ENCODE data around the gene ALS2CL. TPM values are rescaled to one million over a fixed set of nuclear protein-coding genes. Genes with fewer than 3 reads are reported as not detected.

The ALS2CL gene
- total RNA-seq, 1 experiment from 2014 or later: 16.4 TPM

DNA sequence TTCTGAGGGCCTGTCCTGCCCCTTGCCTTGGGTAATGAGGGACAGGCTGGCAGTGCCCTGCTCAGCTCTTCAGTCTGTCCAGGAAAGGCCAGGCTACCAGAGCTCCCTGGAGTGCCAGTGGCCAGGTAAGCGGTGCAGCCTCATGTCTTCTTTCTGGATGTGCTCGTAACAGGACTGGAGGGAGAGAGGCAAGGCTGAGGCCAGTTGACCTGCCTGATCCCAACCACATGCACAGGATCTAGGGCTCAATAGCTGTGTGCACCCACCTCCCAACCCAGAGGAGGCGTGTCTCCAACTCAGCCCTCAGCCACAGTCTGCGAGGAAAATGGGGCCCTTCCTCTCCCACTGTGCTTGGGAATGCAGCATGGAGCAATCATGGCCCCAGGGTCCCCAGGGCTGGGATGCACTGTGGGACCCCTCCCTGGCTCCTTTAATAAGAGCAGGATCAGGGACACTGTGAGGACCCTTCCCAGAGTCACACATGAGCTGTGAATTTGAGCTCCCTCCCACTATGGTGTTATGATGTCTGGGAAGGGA lies 22.5 kb downstream of the ALS2CL start (continued):
- TF ChIP-seq, protein P1, sequence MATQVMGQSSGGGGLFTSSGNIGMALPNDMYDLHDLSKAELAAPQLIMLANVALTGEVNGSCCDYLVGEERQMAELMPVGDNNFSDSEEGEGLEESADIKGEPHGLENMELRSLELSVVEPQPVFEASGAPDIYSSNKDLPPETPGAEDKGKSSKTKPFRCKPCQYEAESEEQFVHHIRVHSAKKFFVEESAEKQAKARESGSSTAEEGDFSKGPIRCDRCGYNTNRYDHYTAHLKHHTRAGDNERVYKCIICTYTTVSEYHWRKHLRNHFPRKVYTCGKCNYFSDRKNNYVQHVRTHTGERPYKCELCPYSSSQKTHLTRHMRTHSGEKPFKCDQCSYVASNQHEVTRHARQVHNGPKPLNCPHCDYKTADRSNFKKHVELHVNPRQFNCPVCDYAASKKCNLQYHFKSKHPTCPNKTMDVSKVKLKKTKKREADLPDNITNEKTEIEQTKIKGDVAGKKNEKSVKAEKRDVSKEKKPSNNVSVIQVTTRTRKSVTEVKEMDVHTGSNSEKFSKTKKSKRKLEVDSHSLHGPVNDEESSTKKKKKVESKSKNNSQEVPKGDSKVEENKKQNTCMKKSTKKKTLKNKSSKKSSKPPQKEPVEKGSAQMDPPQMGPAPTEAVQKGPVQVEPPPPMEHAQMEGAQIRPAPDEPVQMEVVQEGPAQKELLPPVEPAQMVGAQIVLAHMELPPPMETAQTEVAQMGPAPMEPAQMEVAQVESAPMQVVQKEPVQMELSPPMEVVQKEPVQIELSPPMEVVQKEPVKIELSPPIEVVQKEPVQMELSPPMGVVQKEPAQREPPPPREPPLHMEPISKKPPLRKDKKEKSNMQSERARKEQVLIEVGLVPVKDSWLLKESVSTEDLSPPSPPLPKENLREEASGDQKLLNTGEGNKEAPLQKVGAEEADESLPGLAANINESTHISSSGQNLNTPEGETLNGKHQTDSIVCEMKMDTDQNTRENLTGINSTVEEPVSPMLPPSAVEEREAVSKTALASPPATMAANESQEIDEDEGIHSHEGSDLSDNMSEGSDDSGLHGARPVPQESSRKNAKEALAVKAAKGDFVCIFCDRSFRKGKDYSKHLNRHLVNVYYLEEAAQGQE (IDR thresholded peaks at IDR 0.05; ENCODE audit: low read depth): no peak
- TF ChIP-seq ZNF274 (IDR thresholded peaks at IDR 0.05; ENCODE audit: low read depth, low read length): no peak
- TF ChIP-seq POLR2A (IDR thresholded peaks at IDR 0.05; ENCODE audit: borderline replicate concordance, extremely low read depth, insufficient read depth, insufficient read length): no peak
- TF ChIP-seq SP1 (IDR thresholded peaks at IDR 0.05; ENCODE audit: low read depth): no peak
- no peak for TF ChIP-seq TCF7L2 (IDR thresholded peaks at IDR 0.05; ENCODE audit: borderline replicate concordance, extremely low read depth, insufficient read depth, insufficient read length)

DNA sequence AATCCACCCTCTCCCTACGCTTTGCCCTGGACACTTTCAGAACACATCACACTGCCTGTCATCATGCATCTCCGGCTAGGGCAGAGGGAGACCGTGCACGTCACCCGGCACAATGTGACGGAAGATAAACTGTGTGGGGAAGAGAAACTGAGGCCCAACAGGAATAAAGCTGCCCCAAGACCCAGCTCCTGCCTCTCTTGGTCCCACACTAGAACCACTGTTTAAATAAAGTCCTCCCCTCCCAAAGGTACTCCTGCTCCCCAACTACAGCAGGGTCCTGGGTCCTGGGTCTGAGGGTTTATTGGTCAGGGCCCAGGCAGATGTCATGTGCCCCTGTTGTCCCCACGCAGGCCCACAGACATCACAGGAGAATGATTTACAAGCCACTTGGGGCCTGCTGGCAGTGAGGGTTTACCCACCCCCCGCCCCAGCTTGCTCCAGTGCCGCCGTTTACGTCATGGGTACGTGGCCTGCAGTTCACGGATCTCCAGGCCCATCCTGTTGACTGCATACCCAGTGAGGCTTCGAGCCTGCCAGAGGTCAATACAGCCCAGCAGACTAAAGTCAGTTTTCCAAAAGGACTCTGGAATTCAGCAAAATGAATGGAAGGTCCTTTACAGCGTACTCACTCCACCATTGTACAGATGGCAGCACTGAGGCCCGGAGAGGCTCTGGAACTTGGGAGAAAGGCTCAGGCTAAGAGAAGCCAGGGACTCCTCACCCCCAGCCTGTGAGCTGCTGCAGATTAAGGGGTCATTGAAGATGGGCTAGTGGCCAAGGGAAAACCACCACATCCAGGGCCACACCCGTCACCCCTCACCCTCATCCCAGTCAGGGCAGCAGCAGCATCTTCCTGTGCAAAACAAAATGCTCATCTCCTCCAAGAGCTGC lies 23.2 kb downstream of the ALS2CL start:
- H2AFZ ChIP-seq (ENCODE audit: low read depth, low read length, poor library complexity, severe bottlenecking): no peak overlapping the region
- no peaks in the 10 kb centered on the region for H3K79me2 ChIP-seq (ENCODE audit: insufficient read depth, low read length)
- CTCF ChIA-PET: no interaction called here
- H3K27me3 ChIP-seq (ENCODE audit: insufficient read depth, low read length): no peaks in the 10 kb centered on the region
- RAD21 ChIA-PET (ENCODE audit: low non-redundant PET in 1 of 2, low total read pairs in 2 of 2, uncharacterized antibody in 2 of 2, unreplicated experiment in 2 of 2): no interaction called here
- no peaks in the 10 kb centered on the region for H3K36me3 ChIP-seq (ENCODE audit: control insufficient read depth in 1 of 2, insufficient read depth in 2 of 2, low read length in 2 of 2)
- no peak overlapping the region for H3K4me2 ChIP-seq (ENCODE audit: low read length)
- ATAC-seq (no peak), DNase-seq (ENCODE audit: low read depth, low spot score) (no peak)
- no TSS peak for BruUV-seq (replicated peaks)
- no peak overlapping the region for H3K27ac ChIP-seq (ENCODE audit: low read depth, low read length)
- no peak overlapping the region for H3K4me3 ChIP-seq (replicated peaks in 1 of 2; ENCODE audit: low read depth in 1 of 2, low read length in 2 of 2)
- no peaks in the 10 kb centered on the region for H3K4me1 ChIP-seq (ENCODE audit: control insufficient read depth in 1 of 2, insufficient read depth in 2 of 2, low read length in 2 of 2)
- no peaks in the 10 kb centered on the region for H4K20me1 ChIP-seq (ENCODE audit: insufficient read depth)
- H3K9ac ChIP-seq (ENCODE audit: low read length): no peak overlapping the region
- POLR2A ChIA-PET: no interaction called here
- intact Hi-C loops (cut with micrococcal nuclease): no loop called here
- no peaks in the 10 kb centered on the region for H3K9me2 ChIP-seq (ENCODE audit: insufficient read depth)
- no peaks in the 10 kb centered on the region for H3K9me3 ChIP-seq (ENCODE audit: control insufficient read depth in 1 of 2, insufficient read depth in 1 of 2, low read depth in 1 of 2, low read length in 2 of 2)
- TF ChIP-seq ELF1 (IDR thresholded peaks at IDR 0.05; ENCODE audit: borderline replicate concordance, low read depth) (no peak), EZH2phosphoT487 (IDR thresholded peaks at IDR 0.05; ENCODE audit: borderline replicate concordance) (no peak), CEBPB (IDR thresholded peaks at IDR 0.05; ENCODE audit: low read depth) (no peak), SP1 (IDR thresholded peaks at IDR 0.05; ENCODE audit: low read depth) (no peak), YY1 (IDR thresholded peaks at IDR 0.05; ENCODE audit: extremely low read depth, insufficient replicate concordance, low read depth, low read length) (no peak), POLR2A (IDR thresholded peaks at IDR 0.05; ENCODE audit: borderline replicate concordance, extremely low read depth, insufficient read depth, insufficient read length) (no peak), RAD21 (IDR thresholded peaks at IDR 0.05; ENCODE audit: low read depth) (no peak)
- TF ChIP-seq, protein P1 (IDR thresholded peaks at IDR 0.05; ENCODE audit: low read depth): no peak
- TF ChIP-seq, protein P2, sequence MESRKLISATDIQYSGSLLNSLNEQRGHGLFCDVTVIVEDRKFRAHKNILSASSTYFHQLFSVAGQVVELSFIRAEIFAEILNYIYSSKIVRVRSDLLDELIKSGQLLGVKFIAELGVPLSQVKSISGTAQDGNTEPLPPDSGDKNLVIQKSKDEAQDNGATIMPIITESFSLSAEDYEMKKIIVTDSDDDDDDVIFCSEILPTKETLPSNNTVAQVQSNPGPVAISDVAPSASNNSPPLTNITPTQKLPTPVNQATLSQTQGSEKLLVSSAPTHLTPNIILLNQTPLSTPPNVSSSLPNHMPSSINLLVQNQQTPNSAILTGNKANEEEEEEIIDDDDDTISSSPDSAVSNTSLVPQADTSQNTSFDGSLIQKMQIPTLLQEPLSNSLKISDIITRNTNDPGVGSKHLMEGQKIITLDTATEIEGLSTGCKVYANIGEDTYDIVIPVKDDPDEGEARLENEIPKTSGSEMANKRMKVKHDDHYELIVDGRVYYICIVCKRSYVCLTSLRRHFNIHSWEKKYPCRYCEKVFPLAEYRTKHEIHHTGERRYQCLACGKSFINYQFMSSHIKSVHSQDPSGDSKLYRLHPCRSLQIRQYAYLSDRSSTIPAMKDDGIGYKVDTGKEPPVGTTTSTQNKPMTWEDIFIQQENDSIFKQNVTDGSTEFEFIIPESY (IDR thresholded peaks at IDR 0.05; ENCODE audit: extremely low read depth, insufficient replicate concordance, low read length): no peak
- TF ChIP-seq, protein P3, sequence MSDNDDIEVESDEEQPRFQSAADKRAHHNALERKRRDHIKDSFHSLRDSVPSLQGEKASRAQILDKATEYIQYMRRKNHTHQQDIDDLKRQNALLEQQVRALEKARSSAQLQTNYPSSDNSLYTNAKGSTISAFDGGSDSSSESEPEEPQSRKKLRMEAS (IDR thresholded peaks at IDR 0.05): no peak

All from HCT116 (cell line).